HepG2 (cell line): ENCODE measurements around the gene NDUFB10. TPM values are rescaled to one million over a fixed set of nuclear protein-coding genes. Genes with fewer than 3 reads are reported as not detected.
A peak's percentile ranks its signal among the peaks of the same experiment; 100 is the strongest.

ENCODE experiments used
- EED ChIP-seq: sonication (generic); formaldehyde crosslinking; IDR thresholded peaks from 2 replicates; pipeline ENCODE4 v1.5.0; 2020; ENCODE audit warnings: mild to moderate bottlenecking, missing genetic modification reagents
- MIXL1 ChIP-seq: IDR thresholded peaks from 2 replicates; pipeline ENCODE4 v1.6.1; 2016
- NPAS2 ChIP-seq: sonication (generic); formaldehyde crosslinking; IDR thresholded peaks from 2 replicates; pipeline ENCODE4 v1.8.0; 2022; ENCODE audit warnings: mild to moderate bottlenecking, missing genetic modification reagents, borderline replicate concordance
- PITX1 ChIP-seq: sonication (generic); formaldehyde crosslinking; IDR thresholded peaks from 2 replicates; pipeline ENCODE4 v1.5.1; 2020; ENCODE audit warnings: mild to moderate bottlenecking, missing genetic modification reagents
- SKI ChIP-seq: fragments of 450-650 bp; IDR thresholded peaks from one replicate; pipeline ENCODE4 v1.6.1; 2018; ENCODE audit warnings: mild to moderate bottlenecking; ENCODE audit not compliant: partially characterized antibody
- TCF7L2 ChIP-seq: IDR thresholded peaks from 2 replicates; pipeline ENCODE4 v1.6.1; 2011; ENCODE audit warnings: mild to moderate bottlenecking, low read depth, low read length, moderate library complexity
- ZFP41 ChIP-seq: sonication (generic); formaldehyde crosslinking; IDR thresholded peaks from 2 replicates; pipeline ENCODE4 v1.4.0; 2020; ENCODE audit warnings: mild to moderate bottlenecking, missing genetic modification reagents, borderline replicate concordance
- ZNF816 ChIP-seq: sonication (generic); formaldehyde crosslinking; IDR thresholded peaks from 2 replicates; pipeline ENCODE4 v1.8.0; 2022; ENCODE audit warnings: missing genetic modification reagents, mild to moderate bottlenecking, borderline replicate concordance
- polyA plus RNA-seq, 8 experiments: library from polyadenylated mRNA; depleted of rRNA in 3 of 8; stranded (reverse) in 7 of 8; unstranded in 1 of 8; fragments of >200 nt; fragmentation: Illumina TruSeq in 4 of 8; extraction: Trizol in 4 of 8; gene quantifications; 2 replicates each; pipeline versions ENCODE4 v1.2.1 to v1.2.3, GENCODE V29; 2011 to 2016; ENCODE audit warnings: low read depth in 4 of 8, missing spikeins in 1 of 8, mixed read lengths in 1 of 8; ENCODE audit not compliant: insufficient read depth in 1 of 8
- total RNA-seq, 5 experiments: library from RNA; depleted of rRNA; stranded (reverse); fragments of >200 nt; fragmentation: Illumina TruSeq; extraction: Trizol; gene quantifications; 2 replicates each; pipeline ENCODE4 v1.2.3, GENCODE V29; 2016; ENCODE audit warnings: low read depth in 1 of 5
- TF ChIP-seq, protein P1 (sequence below): sonication (generic); formaldehyde crosslinking; IDR thresholded peaks from 2 replicates; pipeline ENCODE4 v1.9.0; 2021; ENCODE audit warnings: missing genetic modification reagents, mild to moderate bottlenecking, borderline replicate concordance
- TF ChIP-seq, protein P2 (sequence below): sonication (generic); formaldehyde crosslinking; IDR thresholded peaks from 2 replicates; pipeline ENCODE4 v1.5.0; 2020; ENCODE audit warnings: missing genetic modification reagents, mild to moderate bottlenecking, borderline replicate concordance
- TF ChIP-seq, protein P3 (sequence below): sonication (generic); formaldehyde crosslinking; IDR thresholded peaks from 2 replicates; pipeline ENCODE4 v1.5.0; 2020; ENCODE audit warnings: mild to moderate bottlenecking, missing genetic modification reagents, borderline replicate concordance
- TF ChIP-seq, protein P4 (sequence below): IDR thresholded peaks from 2 replicates; pipeline ENCODE4 v1.4.0; 2020; ENCODE audit warnings: mild to moderate bottlenecking, missing genetic modification reagents
- TF ChIP-seq, protein P5 (sequence below): sonication (generic); formaldehyde crosslinking; conservative IDR thresholded peaks from 2 replicates; pipeline ENCODE4 v1.8.0; 2022; ENCODE audit warnings: low read depth, missing genetic modification reagents
- TF ChIP-seq, protein P6 (sequence below): sonication (generic); formaldehyde crosslinking; IDR thresholded peaks from 2 replicates; pipeline ENCODE4 v1.4.0; 2020; ENCODE audit warnings: mild to moderate bottlenecking, missing genetic modification reagents, borderline replicate concordance

The NDUFB10 gene
- total and polyA plus RNA-seq, 2 of the 13 experiments (the other 11 are each of a cell fraction or from before 2014, with no cell fraction given), result 68.6 to 157 TPM

DNA sequence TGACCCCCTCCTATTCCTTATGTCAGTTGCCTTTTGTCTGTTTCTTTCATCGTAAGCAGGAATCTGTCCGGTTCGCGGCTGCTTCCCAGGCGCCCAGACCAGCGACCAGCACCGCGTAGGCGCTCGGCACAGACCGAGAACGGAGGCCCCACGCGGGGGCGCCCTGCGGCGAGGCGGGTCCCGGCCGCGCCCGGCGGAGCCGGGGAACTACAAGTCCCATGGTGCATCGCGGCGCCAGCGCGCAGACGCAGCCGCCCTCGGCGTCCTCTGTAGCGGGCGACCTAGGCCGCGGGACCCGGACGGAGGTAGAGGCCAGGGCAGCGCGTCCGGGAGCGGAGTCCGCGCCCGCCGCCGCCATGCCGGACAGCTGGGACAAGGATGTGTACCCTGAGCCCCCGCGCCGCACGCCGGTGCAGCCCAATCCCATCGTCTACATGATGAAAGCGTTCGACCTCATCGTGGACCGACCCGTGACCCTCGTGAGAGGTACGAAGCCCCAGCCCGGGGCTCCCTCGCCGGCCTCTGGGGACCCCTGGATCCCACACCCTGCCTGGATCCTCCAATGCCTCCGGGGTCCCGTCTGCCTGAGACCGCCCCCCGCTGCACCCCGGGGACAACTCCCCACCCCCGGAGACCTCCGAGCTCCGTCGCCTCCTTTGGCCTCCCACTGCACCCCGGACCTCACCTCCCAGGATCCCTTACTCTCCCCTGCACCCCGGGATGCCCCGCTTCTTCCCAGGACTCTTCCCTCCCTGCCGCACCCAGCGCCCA, at the start of gene NDUFB10 (continued):
- TF ChIP-seq, protein P1, sequence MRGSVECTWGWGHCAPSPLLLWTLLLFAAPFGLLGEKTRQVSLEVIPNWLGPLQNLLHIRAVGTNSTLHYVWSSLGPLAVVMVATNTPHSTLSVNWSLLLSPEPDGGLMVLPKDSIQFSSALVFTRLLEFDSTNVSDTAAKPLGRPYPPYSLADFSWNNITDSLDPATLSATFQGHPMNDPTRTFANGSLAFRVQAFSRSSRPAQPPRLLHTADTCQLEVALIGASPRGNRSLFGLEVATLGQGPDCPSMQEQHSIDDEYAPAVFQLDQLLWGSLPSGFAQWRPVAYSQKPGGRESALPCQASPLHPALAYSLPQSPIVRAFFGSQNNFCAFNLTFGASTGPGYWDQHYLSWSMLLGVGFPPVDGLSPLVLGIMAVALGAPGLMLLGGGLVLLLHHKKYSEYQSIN, result no peak
- TF ChIP-seq SKI (peak; percentile 48), TCF7L2 (no peak), ZFP41 (CRISPR knock-in tag) (no peak), MIXL1 (0 out of 2 replicates have a peak, but pooled peaks have one; percentile 57), ZNF816 (CRISPR knock-in tag) (peak; percentile 66; the same call in 1 of the 2 replicates), NPAS2 (no peak), PITX1 (no peak), EED (CRISPR knock-in tag) (peak; percentile 15; the same call in 1 of the 2 replicates)
- TF ChIP-seq, protein P2, sequence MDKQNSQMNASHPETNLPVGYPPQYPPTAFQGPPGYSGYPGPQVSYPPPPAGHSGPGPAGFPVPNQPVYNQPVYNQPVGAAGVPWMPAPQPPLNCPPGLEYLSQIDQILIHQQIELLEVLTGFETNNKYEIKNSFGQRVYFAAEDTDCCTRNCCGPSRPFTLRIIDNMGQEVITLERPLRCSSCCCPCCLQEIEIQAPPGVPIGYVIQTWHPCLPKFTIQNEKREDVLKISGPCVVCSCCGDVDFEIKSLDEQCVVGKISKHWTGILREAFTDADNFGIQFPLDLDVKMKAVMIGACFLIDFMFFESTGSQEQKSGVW (CRISPR knock-in tag), result no peak
- TF ChIP-seq, protein P3, sequence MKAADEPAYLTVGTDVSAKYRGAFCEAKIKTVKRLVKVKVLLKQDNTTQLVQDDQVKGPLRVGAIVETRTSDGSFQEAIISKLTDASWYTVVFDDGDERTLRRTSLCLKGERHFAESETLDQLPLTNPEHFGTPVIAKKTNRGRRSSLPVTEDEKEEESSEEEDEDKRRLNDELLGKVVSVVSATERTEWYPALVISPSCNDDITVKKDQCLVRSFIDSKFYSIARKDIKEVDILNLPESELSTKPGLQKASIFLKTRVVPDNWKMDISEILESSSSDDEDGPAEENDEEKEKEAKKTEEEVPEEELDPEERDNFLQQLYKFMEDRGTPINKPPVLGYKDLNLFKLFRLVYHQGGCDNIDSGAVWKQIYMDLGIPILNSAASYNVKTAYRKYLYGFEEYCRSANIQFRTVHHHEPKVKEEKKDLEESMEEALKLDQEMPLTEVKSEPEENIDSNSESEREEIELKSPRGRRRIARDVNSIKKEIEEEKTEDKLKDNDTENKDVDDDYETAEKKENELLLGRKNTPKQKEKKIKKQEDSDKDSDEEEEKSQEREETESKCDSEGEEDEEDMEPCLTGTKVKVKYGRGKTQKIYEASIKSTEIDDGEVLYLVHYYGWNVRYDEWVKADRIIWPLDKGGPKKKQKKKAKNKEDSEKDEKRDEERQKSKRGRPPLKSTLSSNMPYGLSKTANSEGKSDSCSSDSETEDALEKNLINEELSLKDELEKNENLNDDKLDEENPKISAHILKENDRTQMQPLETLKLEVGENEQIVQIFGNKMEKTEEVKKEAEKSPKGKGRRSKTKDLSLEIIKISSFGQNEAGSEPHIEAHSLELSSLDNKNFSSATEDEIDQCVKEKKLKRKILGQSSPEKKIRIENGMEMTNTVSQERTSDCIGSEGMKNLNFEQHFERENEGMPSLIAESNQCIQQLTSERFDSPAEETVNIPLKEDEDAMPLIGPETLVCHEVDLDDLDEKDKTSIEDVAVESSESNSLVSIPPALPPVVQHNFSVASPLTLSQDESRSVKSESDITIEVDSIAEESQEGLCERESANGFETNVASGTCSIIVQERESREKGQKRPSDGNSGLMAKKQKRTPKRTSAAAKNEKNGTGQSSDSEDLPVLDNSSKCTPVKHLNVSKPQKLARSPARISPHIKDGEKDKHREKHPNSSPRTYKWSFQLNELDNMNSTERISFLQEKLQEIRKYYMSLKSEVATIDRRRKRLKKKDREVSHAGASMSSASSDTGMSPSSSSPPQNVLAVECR, result peak; percentile 93
- TF ChIP-seq, protein P4, sequence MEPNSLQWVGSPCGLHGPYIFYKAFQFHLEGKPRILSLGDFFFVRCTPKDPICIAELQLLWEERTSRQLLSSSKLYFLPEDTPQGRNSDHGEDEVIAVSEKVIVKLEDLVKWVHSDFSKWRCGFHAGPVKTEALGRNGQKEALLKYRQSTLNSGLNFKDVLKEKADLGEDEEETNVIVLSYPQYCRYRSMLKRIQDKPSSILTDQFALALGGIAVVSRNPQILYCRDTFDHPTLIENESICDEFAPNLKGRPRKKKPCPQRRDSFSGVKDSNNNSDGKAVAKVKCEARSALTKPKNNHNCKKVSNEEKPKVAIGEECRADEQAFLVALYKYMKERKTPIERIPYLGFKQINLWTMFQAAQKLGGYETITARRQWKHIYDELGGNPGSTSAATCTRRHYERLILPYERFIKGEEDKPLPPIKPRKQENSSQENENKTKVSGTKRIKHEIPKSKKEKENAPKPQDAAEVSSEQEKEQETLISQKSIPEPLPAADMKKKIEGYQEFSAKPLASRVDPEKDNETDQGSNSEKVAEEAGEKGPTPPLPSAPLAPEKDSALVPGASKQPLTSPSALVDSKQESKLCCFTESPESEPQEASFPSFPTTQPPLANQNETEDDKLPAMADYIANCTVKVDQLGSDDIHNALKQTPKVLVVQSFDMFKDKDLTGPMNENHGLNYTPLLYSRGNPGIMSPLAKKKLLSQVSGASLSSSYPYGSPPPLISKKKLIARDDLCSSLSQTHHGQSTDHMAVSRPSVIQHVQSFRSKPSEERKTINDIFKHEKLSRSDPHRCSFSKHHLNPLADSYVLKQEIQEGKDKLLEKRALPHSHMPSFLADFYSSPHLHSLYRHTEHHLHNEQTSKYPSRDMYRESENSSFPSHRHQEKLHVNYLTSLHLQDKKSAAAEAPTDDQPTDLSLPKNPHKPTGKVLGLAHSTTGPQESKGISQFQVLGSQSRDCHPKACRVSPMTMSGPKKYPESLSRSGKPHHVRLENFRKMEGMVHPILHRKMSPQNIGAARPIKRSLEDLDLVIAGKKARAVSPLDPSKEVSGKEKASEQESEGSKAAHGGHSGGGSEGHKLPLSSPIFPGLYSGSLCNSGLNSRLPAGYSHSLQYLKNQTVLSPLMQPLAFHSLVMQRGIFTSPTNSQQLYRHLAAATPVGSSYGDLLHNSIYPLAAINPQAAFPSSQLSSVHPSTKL, result peak; percentile 53; the same call in 1 of the 2 replicates
- TF ChIP-seq, protein P5, sequence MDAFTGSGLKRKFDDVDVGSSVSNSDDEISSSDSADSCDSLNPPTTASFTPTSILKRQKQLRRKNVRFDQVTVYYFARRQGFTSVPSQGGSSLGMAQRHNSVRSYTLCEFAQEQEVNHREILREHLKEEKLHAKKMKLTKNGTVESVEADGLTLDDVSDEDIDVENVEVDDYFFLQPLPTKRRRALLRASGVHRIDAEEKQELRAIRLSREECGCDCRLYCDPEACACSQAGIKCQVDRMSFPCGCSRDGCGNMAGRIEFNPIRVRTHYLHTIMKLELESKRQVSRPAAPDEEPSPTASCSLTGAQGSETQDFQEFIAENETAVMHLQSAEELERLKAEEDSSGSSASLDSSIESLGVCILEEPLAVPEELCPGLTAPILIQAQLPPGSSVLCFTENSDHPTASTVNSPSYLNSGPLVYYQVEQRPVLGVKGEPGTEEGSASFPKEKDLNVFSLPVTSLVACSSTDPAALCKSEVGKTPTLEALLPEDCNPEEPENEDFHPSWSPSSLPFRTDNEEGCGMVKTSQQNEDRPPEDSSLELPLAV (CRISPR knock-in tag), result no peak
- TF ChIP-seq, protein P6, sequence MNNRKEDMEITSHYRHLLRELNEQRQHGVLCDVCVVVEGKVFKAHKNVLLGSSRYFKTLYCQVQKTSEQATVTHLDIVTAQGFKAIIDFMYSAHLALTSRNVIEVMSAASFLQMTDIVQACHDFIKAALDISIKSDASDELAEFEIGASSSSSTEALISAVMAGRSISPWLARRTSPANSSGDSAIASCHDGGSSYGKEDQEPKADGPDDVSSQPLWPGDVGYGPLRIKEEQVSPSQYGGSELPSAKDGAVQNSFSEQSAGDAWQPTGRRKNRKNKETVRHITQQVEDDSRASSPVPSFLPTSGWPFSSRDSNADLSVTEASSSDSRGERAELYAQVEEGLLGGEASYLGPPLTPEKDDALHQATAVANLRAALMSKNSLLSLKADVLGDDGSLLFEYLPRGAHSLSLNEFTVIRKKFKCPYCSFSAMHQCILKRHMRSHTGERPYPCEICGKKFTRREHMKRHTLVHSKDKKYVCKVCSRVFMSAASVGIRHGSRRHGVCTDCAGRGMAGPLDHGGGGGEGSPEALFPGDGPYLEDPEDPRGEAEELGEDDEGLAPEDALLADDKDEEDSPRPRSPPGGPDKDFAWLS (CRISPR knock-in tag), result no peak
